H1 (cell line): ENCODE measurements around the gene BGN. TPM values are rescaled to one million over a fixed set of nuclear protein-coding genes. Genes with fewer than 3 reads are reported as not detected.

Experiments
- CTCF ChIA-PET: fragments of 300-600 bp; sonication (Branson Sonifier 250); formaldehyde crosslinking; loops from one replicate; lab custom pipeline; 2021; ENCODE audit not compliant: partially characterized antibody; lab: Charles Lee
- POLR2A ChIA-PET: fragments of 300-600 bp; sonication (Branson Sonifier 250); formaldehyde crosslinking; loops from one replicate; lab custom pipeline; 2021; ENCODE audit warnings: inconsistent platforms; ENCODE audit not compliant: partially characterized antibody; lab: Charles Lee
- DNase-seq, 2 experiments: peaks; one replicate each; pipeline versions ENCODE4 v3.0.0 to v3.0.0-alpha.2; 2010 to 2022; ENCODE audit warnings: low spot score in 2 of 2, low read depth in 1 of 2, mixed read lengths in 1 of 2
- FAIRE-seq: peaks from 2 replicates; lab custom pipeline; 2011; peaks lifted over from hg19 to GRCh38; lab: Jason Lieb, UNC
- H2AFZ ChIP-seq: 2 replicates; pipeline ENCODE4 v1.8.1; 2012; ENCODE audit warnings: low read length, inconsistent platforms
- H2AK5ac ChIP-seq: 2 replicates; pipeline ENCODE4 v1.6.1; 2013; ENCODE audit warnings: low read depth, low read length
- H2BK120ac ChIP-seq: replicated peaks from 2 replicates; pipeline ENCODE3; 2013; ENCODE audit warnings: low read depth, low read length, inconsistent platforms
- H2BK12ac ChIP-seq: 2 replicates; pipeline ENCODE4 v1.6.1; 2013; ENCODE audit warnings: low read depth, low read length
- H2BK15ac ChIP-seq: 2 replicates; pipeline ENCODE4 v1.6.1; 2013; ENCODE audit warnings: low read length
- H2BK20ac ChIP-seq: 2 replicates; pipeline ENCODE4 v1.6.1; 2013; ENCODE audit warnings: low read length
- H2BK5ac ChIP-seq: 2 replicates; pipeline ENCODE4 v1.6.1; 2013; ENCODE audit warnings: low read depth, low read length
- H3K14ac ChIP-seq: 2 replicates; pipeline ENCODE4 v1.6.1; 2013; ENCODE audit warnings: inconsistent platforms; ENCODE audit not compliant: insufficient read length
- H3K18ac ChIP-seq: 2 replicates; pipeline ENCODE4 v1.6.1; 2013; ENCODE audit warnings: low read length; ENCODE audit errors: extremely low read depth
- H3K23ac ChIP-seq: 2 replicates; pipeline ENCODE4 v1.6.1; 2013; ENCODE audit warnings: inconsistent platforms; ENCODE audit not compliant: insufficient read length
- H3K23me2 ChIP-seq: 2 replicates; pipeline ENCODE4 v1.6.1; 2013; ENCODE audit warnings: low read depth, low read length
- H3K27ac ChIP-seq: 2 replicates; pipeline ENCODE4 v1.6.1; 2011; ENCODE audit warnings: low read depth, low read length, inconsistent platforms
- H3K27me3 ChIP-seq, 4 experiments: replicated peaks in 1 of 4; 1 replicate in 1 of 4; 2 replicates in 3 of 4; pipeline versions ENCODE4 v1.6.1 to v1.8.1; 2011 to 2013; ENCODE audit warnings: low read length in 3 of 4, mild to moderate bottlenecking in 3 of 4, inconsistent platforms in 2 of 4, mixed read lengths in 2 of 4, moderate library complexity in 1 of 4; ENCODE audit not compliant: control insufficient read depth in 3 of 4, insufficient read depth in 3 of 4; ENCODE audit errors: extremely low read depth in 1 of 4
- H3K36me3 ChIP-seq, 4 experiments: 2 replicates each; pipeline versions ENCODE4 v1.6.1 to v1.8.1; 2011 to 2013; ENCODE audit warnings: mild to moderate bottlenecking in 4 of 4, low read length in 3 of 4, moderate library complexity in 2 of 4, control low read depth in 1 of 4, inconsistent platforms in 1 of 4; ENCODE audit not compliant: insufficient read depth in 4 of 4, control insufficient read depth in 2 of 4
- H3K4ac ChIP-seq: replicated peaks from 2 replicates; pipeline ENCODE3; 2013; ENCODE audit warnings: low read length, low read depth, mixed read lengths, inconsistent platforms; ENCODE audit not compliant: insufficient read length
- H3K4me1 ChIP-seq, 4 experiments: replicated peaks in 1 of 4; 1 replicate in 1 of 4; 2 replicates in 3 of 4; pipeline versions ENCODE4 v1.6.1 to v1.8.1; 2011 to 2013; ENCODE audit warnings: low read length in 3 of 4, inconsistent platforms in 2 of 4, mixed read lengths in 1 of 4; ENCODE audit not compliant: insufficient read depth in 4 of 4, control insufficient read depth in 3 of 4
- H3K4me2 ChIP-seq, 2 experiments: 2 replicates each; pipeline versions ENCODE4 v1.6.1 to v1.8.1; 2011 to 2013; ENCODE audit warnings: low read depth in 2 of 2, low read length in 2 of 2, control low read depth in 1 of 2, inconsistent platforms in 1 of 2, mild to moderate bottlenecking in 1 of 2; ENCODE audit not compliant: insufficient read depth in 1 of 2
- H3K4me3 ChIP-seq, 4 experiments: fragments of 200-600, 300-600 bp in 1 of 4; sonication (generic), shearing (Covaris generic), sonication (Bioruptor Twin) in 1 of 4; 2 replicates each; pipeline versions ENCODE4 v1.5.1 to v1.8.1; 2011 to 2016; ENCODE audit warnings: low read length in 4 of 4, low read depth in 3 of 4, control low read depth in 2 of 4, inconsistent platforms in 2 of 4, mild to moderate bottlenecking in 2 of 4, mixed read lengths in 1 of 4, moderate library complexity in 1 of 4; ENCODE audit not compliant: insufficient read depth in 2 of 4; ENCODE audit errors: extremely low read depth in 1 of 4
- H3K56ac ChIP-seq: replicated peaks from 2 replicates; pipeline ENCODE3; 2013; ENCODE audit warnings: low read depth, mild to moderate bottlenecking, mixed read lengths, low read length, inconsistent platforms; ENCODE audit not compliant: insufficient read length
- H3K79me1 ChIP-seq: 2 replicates; pipeline ENCODE4 v1.6.1; 2013; ENCODE audit warnings: low read depth, low read length, control low read depth
- H3K79me2 ChIP-seq, 2 experiments: 2 replicates each; pipeline versions ENCODE4 v1.6.1 to v1.8.1; 2012 to 2013; ENCODE audit warnings: low read length in 2 of 2, mild to moderate bottlenecking in 2 of 2, inconsistent platforms in 1 of 2; ENCODE audit not compliant: insufficient read depth in 2 of 2, control insufficient read depth in 1 of 2
- H3K9ac ChIP-seq, 4 experiments: replicated peaks in 1 of 4; 1 replicate in 1 of 4; 2 replicates in 3 of 4; pipeline versions ENCODE4 v1.6.1 to v1.8.1; 2011 to 2013; ENCODE audit warnings: low read depth in 3 of 4, low read length in 3 of 4, control low read depth in 2 of 4, mild to moderate bottlenecking in 2 of 4, moderate library complexity in 2 of 4, inconsistent platforms in 1 of 4; ENCODE audit errors: extremely low read depth in 1 of 4
- H3K9me3 ChIP-seq, 2 experiments: 2 replicates each; pipeline versions ENCODE4 v1.6.1 to v1.8.1; 2012 to 2013; ENCODE audit warnings: mild to moderate bottlenecking in 2 of 2, moderate library complexity in 2 of 2, control low read depth in 1 of 2, inconsistent platforms in 1 of 2, low read depth in 1 of 2, low read length in 1 of 2, mixed read lengths in 1 of 2; ENCODE audit not compliant: insufficient read depth in 2 of 2
- H4K20me1 ChIP-seq, 2 experiments: replicated peaks in 1 of 2; 2 replicates each; pipeline versions ENCODE3 to v1.8.1; 2011 to 2013; ENCODE audit warnings: inconsistent platforms in 2 of 2, low read length in 2 of 2, mild to moderate bottlenecking in 1 of 2; ENCODE audit not compliant: insufficient read depth in 2 of 2, control insufficient read depth in 1 of 2
- H4K5ac ChIP-seq: 2 replicates; pipeline ENCODE4 v1.6.1; 2013; ENCODE audit warnings: low read length, low read depth, mixed read lengths, inconsistent platforms; ENCODE audit not compliant: insufficient read length
- H4K8ac ChIP-seq: 2 replicates; pipeline ENCODE4 v1.8.0; 2013; ENCODE audit warnings: mild to moderate bottlenecking, moderate library complexity, low read length, inconsistent platforms; ENCODE audit not compliant: insufficient read depth; ENCODE audit errors: extremely low read depth
- H4K91ac ChIP-seq: replicated peaks from 2 replicates; pipeline ENCODE3; 2013; ENCODE audit warnings: low read length, mixed read lengths, inconsistent platforms; ENCODE audit not compliant: insufficient read length
- CTCF ChIP-seq, 3 experiments: IDR thresholded peaks; 1 replicate in 2 of 3; 2 replicates in 1 of 3; pipeline versions ENCODE4 v1.5.1 to v1.6.1; 2011; ENCODE audit warnings: low read length in 3 of 3, mild to moderate bottlenecking in 3 of 3, inconsistent platforms in 2 of 3, low read depth in 1 of 3, moderate library complexity in 1 of 3; ENCODE audit not compliant: insufficient read depth in 1 of 3; ENCODE audit errors: control extremely low read depth in 1 of 3
- EGR1 ChIP-seq: IDR thresholded peaks from 2 replicates; pipeline ENCODE4 v1.6.1; 2011; ENCODE audit warnings: low read depth, low read length, borderline replicate concordance
- MAFK ChIP-seq: IDR thresholded peaks from 2 replicates; pipeline ENCODE4 v1.6.1; 2012; ENCODE audit warnings: low read depth, mild to moderate bottlenecking, improper control_type of control experiment, low read length
- PHF8 ChIP-seq: fragments of 200-600 bp; sonication (generic); conservative IDR thresholded peaks from 2 replicates; pipeline ENCODE4 v1.7.1; 2012; ENCODE audit warnings: low read depth, mild to moderate bottlenecking, inconsistent platforms, low read length, moderate library complexity
- POLR2A ChIP-seq, 2 experiments: IDR thresholded peaks; 1 replicate in 1 of 2; 2 replicates in 1 of 2; pipeline ENCODE4 v1.6.1; 2011; ENCODE audit warnings: low read depth in 2 of 2, low read length in 2 of 2, mild to moderate bottlenecking in 2 of 2; ENCODE audit errors: control extremely low read depth in 1 of 2
- SIX5 ChIP-seq: IDR thresholded peaks from 2 replicates; pipeline ENCODE4 v1.6.1; 2011; ENCODE audit warnings: mild to moderate bottlenecking, low read depth, low read length
- WGBS, 2 experiments: shearing (Covaris generic) in 1 of 2; methylation state at CpG; one replicate each; pipeline versions ENCODE4 v1.1.6 to v1.1.7; 2013 to 2015; ENCODE audit warnings: low lambda C conversion rate in 2 of 2, mixed read lengths in 2 of 2, inconsistent platforms in 1 of 2, low coverage in 1 of 2, missing lambda C conversion rate in 1 of 2; ENCODE audit not compliant: insufficient replicate concordance in 2 of 2, insufficient coverage in 1 of 2, insufficient read length in 1 of 2; ENCODE audit errors: extremely low coverage in 1 of 2, missing lambda C conversion rate in 1 of 2; 5-methylcytosine and 5-hydroxymethylcytosine counted together
- polyA plus RNA-seq, 7 experiments: library from polyadenylated mRNA; depleted of rRNA in 3 of 7; stranded (reverse) in 5 of 7; unstranded in 2 of 7; fragments of >200 nt in 5 of 7; fragments of 200-250 nt in 2 of 7; gene quantifications; 1 replicate in 5 of 7; 2 replicates in 1 of 7; 4 replicates in 1 of 7; pipeline versions ENCODE4 v1.2.1 to v1.2.3, GENCODE V29; 2011 to 2013; ENCODE audit warnings: missing spikeins in 2 of 7, mixed read lengths in 2 of 7
- total RNA-seq: library from RNA; stranded (reverse); fragmentation: NEBNext Ultra II Directional; extraction: Animal tissue kit (Norgen Biotek cat#: 25700); gene quantifications from 2 replicates; pipeline ENCODE4 v1.2.1, GENCODE V29; 2021
- TF ChIP-seq, protein P1 (sequence below): IDR thresholded peaks from 2 replicates; pipeline ENCODE4 v1.6.1; 2012; ENCODE audit warnings: inconsistent platforms

BGN gene
- total and polyA plus RNA-seq, 2 of the 8 experiments (the other 6 are each of a cell fraction or from before 2014, with no cell fraction given) = 1.8 to 2.4 TPM

DNA sequence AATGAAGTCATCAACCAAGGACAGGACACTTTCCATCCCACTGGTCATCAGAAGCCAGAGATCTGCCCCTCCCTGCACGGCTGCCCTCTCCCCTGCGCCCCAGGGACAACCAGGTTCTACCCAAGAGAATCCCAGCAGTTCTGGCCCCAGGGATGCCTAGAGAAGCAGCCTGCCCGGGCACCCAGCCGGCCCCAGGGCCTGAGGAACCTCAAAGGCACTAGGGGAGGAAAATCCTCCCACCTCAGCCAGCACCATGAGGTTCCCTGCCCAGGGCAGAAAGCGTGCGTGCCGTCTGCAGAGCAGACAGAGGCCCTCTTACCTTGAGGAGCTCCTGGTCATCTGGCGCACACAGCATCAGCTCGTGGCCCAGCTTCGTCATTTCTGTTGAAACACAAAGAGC lies 32.5 kb upstream of the BGN start:
- Histone ChIP-seq H2BK15ac (no peak overlapping the region), H3K27ac (no peak overlapping the region), H4K20me1 (peaks cover 0 to 2% of the 10 kb centered on the region in 2 experiments), H4K8ac (no peak overlapping the region), H3K4me1 (no peaks in the 10 kb centered on the region), H2BK20ac (no peak overlapping the region), H4K91ac (no peak overlapping the region), H3K79me1 (no peaks in the 10 kb centered on the region), H3K14ac (no peak overlapping the region), H4K5ac (no peak overlapping the region), H2BK120ac (no peak overlapping the region), H3K56ac (no peak overlapping the region), H3K4me3 (no peak overlapping the region), H3K27me3 (no peaks in the 10 kb centered on the region), H3K18ac (no peak overlapping the region), H3K4ac (no peak overlapping the region), H3K4me2 (no peak overlapping the region), H3K23me2 (no peaks in the 10 kb centered on the region), H2BK5ac (no peak overlapping the region), H3K23ac (no peak overlapping the region), H2AK5ac (no peak overlapping the region), H3K79me2 (no peaks in the 10 kb centered on the region), H3K36me3 (peaks cover 0 to 4% (median 2%) of the 10 kb centered on the region in 4 experiments; a peak in 5 of 8 replicates), H3K9ac (no peak overlapping the region), H3K9me3 (no peaks in the 10 kb centered on the region), H2AFZ (no peak overlapping the region), H2BK12ac (no peak overlapping the region)
- TF ChIP-seq SIX5 (no peak), EGR1 (no peak), MAFK (no peak), CTCF (IDR thresholded peaks at IDR 0.05; ENCODE audit: control extremely low read depth in 1 of 3, insufficient read depth in 1 of 3, low read depth in 1 of 3, low read length in 3 of 3) (no peak), POLR2A (IDR thresholded peaks at IDR 0.05; ENCODE audit: control extremely low read depth in 1 of 2, low read depth in 2 of 2, low read length in 2 of 2) (no peak), PHF8 (no peak)
- TF ChIP-seq, protein P1, sequence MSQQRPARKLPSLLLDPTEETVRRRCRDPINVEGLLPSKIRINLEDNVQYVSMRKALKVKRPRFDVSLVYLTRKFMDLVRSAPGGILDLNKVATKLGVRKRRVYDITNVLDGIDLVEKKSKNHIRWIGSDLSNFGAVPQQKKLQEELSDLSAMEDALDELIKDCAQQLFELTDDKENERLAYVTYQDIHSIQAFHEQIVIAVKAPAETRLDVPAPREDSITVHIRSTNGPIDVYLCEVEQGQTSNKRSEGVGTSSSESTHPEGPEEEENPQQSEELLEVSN = no peak
- POLR2A ChIA-PET = no interaction called here
- WGBS, 2 experiments = no CpG with 5 or more reads among the region's 10 CpGs
- CTCF ChIA-PET = interaction anchor here (0.6 to 3.7 kb wide), 3 partner anchors 10 to 136 kb away, joined by 4 to 21 read pairs (median 20); partner anchors contain the start of gene HAUS7
- DNase-seq (no peak), FAIRE-seq (no peak)
